GM23248 (cell line): ENCODE measurements around the gene SCNM1.
"Not testable (repeated sequence)": the region's sequence is repeated elsewhere in the genome, so short reads cannot be mapped to it uniquely, and the experiment has no call there.

Experiments
- EZH2 ChIP-seq: fragments of 200-600 bp; sonication (generic); IDR thresholded peaks from 2 replicates; pipeline ENCODE4 v1.6.1; 2018; ENCODE audit warnings: antibody characterized with exemption, mild to moderate bottlenecking; ENCODE audit not compliant: insufficient read depth, poor library complexity, severe bottlenecking
- EZH2phosphoT487 ChIP-seq: fragments of 200-600 bp; sonication (generic); IDR thresholded peaks from 2 replicates; pipeline ENCODE4 v1.6.1; 2018; ENCODE audit warnings: antibody characterized with exemption, moderate library complexity, mild to moderate bottlenecking, low read depth; ENCODE audit not compliant: insufficient read depth

DNA sequence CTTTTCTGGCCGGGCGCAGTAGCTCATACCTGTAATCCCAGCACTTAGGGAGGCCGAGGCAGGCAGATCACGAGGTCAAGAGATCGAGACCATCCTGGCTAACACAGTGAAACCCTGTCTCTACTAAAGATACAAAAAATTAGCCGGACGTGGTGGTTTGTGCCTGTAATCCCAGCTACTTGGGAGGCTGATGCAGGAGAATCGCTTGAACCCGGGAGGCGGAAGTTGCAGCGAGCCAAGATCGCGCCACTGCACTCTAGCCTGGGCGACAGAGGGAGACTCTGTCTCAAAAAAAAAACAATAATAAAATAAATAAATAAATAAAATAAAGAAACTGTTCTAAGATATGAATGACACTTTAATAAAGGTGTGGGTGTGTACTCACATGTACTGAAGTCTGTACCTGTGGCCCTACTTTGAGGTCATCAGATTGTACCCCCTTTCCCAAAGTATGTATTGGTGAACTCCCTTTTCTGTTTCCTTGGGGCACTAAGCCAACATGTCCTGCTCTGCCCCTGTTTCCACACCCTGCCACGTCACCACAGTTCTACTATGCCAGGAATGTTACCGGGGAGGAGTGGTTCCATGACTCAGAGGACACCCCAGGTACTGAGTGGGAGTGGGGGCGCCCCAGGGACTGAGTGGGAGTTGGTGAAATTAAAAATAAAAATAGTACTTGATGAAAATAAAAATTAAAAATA, 29.1 kb downstream of the SCNM1 start:
- TF ChIP-seq EZH2, EZH2phosphoT487: not testable (repeated sequence)
